Breast epithelium (tissue), 3 donors: ENCODE measurements around the gene FIGNL1.

Source experiments
- CTCF ChIP-seq, 3 donors: fragments of 450-650 bp; IDR thresholded peaks; one replicate each; pipeline ENCODE4 v1.5.1; 2016 to 2017; ENCODE audit warnings: antibody characterized with exemption in 3 of 3, mild to moderate bottlenecking in 3 of 3, moderate library complexity in 3 of 3
- POLR2A ChIP-seq: fragments of 450-650 bp; IDR thresholded peaks from one replicate; pipeline ENCODE4 v1.6.1; 2016; ENCODE audit warnings: antibody characterized with exemption, mild to moderate bottlenecking, moderate library complexity

DNA sequence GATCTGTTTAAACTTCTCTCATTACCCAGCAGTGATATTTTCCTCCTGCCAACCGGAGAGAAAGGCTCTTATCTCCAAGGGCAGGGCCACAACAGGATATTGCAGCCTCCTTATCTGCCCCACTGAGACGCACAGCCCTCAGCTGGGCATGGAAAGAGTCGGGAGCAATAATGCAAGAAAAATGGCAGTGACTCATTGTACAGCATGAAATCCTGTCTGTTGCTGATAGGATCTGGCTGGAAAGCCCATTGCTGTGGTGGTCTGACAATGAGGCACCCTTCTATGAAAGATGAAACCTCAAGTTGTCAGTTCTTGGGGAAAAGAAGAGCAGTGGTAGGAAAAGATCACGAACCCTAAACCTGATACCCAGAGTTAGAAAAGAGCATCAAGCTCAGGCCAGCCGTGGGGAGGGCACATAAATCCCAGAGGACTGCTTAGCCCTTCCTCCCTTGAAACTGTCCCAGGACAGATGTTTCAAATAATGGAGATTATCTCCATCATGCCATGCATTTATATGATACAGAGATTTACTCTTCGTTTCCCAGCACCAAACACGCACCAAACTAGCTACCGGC lies 47.0 kb upstream of the FIGNL1 start:
- no peak for TF ChIP-seq POLR2A
- no peak for TF ChIP-seq CTCF (IDR thresholded peaks at IDR 0.05)
